Choroid plexus epithelial cell (primary cell): ENCODE results near the gene EWSR1.

Experiments
- DNase-seq: peaks from one replicate; pipeline ENCODE4 v3.0.0-alpha.2; 2010; ENCODE audit warnings: low read depth
- H3K4me3 ChIP-seq: 2 replicates; pipeline ENCODE4 v1.5.1; 2011; ENCODE audit warnings: low read depth, mild to moderate bottlenecking, control low read depth, low read length, moderate library complexity
- CTCF ChIP-seq: conservative IDR thresholded peaks from 2 replicates; pipeline ENCODE4 v1.5.1; 2011; ENCODE audit warnings: low read depth, mild to moderate bottlenecking, control low read depth, inconsistent platforms, low read length, moderate library complexity

Gene EWSR1

DNA sequence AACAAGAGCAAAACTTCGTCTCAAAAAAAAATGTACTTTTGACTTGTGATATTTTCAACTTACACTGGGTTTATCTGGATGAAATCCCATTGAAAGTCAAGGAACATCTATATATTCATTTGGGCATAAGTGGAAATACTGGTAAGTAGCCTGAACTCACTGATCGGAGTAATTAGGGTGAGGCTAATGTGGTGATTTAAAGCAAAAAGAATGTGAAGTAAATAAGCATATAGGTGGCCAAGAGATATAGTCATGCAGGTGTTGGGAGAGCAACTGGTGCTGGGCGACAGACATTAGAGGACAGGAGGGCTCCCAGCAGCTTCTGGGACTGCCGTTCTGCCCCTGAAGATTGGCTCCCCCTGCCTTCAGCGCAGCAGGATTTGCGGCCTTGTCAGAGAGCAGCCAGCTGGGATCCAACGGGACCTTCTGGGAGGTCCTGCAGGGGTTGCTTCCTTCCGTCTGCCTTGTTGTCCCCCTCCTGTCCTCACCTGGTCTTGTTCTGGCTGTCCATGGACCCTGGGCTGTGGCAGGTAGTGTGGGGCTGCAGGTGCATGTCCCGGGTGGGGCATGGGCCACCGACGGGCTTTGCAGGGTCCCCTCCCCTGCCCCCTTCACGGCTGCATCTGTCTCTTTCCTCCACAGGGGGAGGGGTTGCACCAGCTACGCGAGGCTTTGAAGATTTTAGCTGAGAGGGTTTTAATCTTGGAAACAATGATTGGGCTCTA is 14.3 kb upstream of the EWSR1 start:
- DNase-seq, result no peak

DNA sequence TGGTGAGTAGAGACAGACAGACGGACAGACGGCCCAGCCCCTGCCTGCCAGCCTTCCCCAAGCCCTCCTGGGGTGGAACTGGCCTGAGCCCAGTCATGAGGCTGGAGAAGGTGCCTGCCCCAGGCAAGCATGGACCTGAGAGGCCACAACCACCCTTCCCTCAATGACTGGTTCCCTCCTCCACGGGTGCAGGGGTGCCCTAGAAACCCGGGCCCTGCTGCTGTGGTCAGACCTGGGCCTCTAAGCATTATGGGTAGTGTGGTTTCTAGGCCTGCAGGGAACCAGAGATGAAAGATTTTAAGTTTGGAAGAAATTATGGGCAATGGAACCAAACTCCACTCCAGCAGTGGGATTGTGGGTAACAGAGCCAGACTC is 13.8 kb upstream of the EWSR1 start:
- DNase-seq, result no peak
- no peak for TF ChIP-seq CTCF
- H3K4me3 ChIP-seq, result no peak overlapping the region

More for the DNA sequence above, 14.3 kb upstream of the EWSR1 start:
- no peak overlapping the region for H3K4me3 ChIP-seq
- TF ChIP-seq CTCF, result no peak

DNA sequence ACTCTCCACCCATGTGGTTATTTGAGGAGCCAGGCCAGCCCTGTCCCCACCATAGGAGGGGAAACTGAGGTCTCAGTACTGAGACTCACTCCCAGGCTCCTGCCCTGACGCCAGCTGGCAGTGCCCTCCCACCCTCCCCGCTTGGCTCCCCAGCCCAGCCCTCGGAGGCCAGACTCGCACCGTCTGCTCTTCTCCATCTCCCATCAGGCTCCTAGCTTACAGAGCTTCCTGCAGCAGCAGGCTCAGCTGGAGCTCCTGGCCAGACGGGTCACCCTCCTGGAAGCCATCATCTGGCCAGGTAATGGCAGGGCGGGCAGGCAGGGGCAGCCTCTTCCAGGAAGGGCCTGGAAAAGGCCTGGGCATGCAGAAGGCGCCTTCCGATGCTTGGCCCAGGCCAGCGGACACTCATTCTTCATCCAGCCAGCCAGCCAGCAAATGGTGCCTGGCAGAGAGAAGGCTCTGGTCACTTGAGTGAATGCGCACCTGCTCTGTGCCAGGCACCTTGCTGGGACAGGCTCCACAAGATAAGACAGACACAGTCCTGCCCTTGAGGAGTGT is 12.9 kb upstream of the EWSR1 start:
- TF ChIP-seq CTCF, result no peak
- H3K4me3 ChIP-seq, result no peak overlapping the region

DNA sequence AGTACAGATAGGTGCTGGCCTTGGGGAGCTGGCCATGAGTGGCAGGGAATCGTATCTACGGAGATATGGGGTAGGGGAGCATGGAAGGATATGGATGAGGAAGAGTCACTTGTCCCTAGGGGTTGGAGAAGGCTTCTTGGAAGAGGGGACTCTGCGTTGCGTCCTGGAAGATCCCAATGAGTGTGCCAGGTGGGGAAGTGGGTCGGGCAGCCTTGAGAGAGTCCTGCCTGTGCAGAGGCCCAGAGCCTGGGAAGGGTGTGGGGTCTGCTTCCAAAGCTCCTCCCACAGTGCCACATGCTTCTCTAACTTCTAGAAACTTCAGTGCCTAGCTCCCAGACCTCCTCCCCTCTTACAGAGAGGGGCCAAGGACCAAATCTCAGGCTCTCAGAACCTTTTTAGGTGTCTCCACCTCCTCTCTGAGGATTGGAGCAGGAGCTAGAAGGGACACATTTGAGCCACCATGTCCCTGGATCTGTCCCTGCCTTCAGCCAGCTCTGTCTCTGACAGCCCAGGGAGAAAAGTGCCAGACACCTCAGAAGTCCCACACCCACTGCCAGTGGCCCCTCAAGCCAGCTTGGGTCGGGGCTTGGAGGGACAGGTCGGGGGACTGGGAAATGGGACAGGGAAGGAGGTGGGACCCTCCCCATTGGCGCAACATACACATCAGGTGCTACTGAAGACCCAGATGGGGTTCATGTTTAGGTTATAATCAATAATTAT is 11.3 kb upstream of the EWSR1 start:
- TF ChIP-seq CTCF, result no peak
- DNase-seq, result no peak
- no peak overlapping the region for H3K4me3 ChIP-seq

More for the DNA sequence above, 12.9 kb upstream of the EWSR1 start:
- no peak for DNase-seq

GRCh38 chr22:29257751-29258181 is 10.3 kb upstream of the EWSR1 start:
- H3K4me3 ChIP-seq, result no peak overlapping the region
- no peak for TF ChIP-seq CTCF
- no peak for DNase-seq

DNA sequence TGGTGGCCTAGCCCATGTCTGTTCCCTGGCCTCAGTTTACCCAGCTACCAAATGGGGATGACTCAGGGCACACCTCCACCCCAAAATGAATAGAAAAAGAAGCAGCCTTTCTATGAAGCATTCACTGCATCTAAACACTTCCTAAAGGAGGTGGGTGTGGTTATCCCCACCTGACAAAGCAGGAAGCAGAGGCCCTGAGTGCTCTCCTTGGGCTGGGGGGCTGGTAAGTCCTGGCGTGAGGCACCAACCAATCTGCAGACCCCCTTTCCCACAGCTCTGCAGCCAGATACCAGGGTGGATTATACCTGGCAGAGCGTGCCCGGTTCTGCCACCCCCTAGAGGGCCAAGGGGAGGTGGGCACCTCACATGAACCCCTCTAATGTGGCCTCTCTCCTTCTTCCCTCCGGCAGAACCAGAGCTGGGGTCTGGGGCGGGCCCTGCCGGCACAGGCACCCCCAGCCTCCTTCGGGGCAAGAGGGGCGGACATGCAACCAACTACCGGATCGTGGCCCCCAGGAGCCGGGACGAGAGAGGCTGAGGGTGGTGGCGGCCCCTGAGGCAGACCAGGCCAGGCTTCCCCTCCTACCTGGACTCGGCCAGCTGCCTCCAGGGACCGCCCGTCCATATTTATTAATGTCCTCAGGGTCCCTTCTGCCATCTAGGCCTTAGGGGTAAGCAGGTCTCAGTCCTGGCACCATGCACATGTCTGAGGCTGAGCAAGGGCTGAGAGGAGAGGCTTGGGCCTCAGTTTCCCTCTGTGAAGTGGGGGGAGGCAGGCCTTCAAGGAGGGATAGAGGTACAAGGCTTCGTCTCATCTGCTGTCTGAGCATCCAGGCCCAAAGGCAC is 9.4 kb upstream of the EWSR1 start:
- H3K4me3 ChIP-seq, result no peak overlapping the region
- DNase-seq, result no peak
- TF ChIP-seq CTCF, result no peak
